ENCODE data around the gene GREB1. TPM values are rescaled to one million over a fixed set of nuclear protein-coding genes. Genes with fewer than 3 reads are reported as not detected.

GREB1 gene
- total RNA-seq, 1 experiment from 2014 or later = 0.12 TPM

DNA sequence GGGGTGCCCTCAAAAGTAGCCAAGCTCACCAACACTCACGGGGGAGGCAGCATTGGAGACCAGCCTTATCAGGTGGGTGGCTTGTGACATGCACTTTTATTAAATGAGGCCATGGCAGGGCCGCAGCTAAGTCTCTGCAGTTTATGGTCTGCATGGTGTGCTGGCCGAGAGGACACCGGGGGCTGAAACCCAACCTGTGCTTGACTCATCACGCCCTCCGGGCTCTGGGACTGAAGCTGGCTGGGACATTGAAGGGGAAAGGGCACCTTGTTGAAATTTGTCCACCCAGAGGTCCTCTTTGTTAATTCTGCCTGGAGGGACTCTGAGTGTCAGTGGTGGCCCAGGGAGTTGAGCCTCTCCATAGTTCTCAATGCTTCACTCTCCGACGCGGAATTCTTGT is 153.9 kb downstream of the GREB1 start:
- Histone ChIP-seq H3K4me3 (no peak overlapping the region; the same call in 1 of the 2 replicates), H3K36me3 (no peaks in the 10 kb centered on the region), H3K4me1 (peaks cover 4% of the 10 kb centered on the region), H3K27ac (no peak overlapping the region), H3K27me3 (no peaks in the 10 kb centered on the region), H3K9me3 (replicated peaks) (no peaks in the 10 kb centered on the region)
- no peak for DNase-seq

DNA sequence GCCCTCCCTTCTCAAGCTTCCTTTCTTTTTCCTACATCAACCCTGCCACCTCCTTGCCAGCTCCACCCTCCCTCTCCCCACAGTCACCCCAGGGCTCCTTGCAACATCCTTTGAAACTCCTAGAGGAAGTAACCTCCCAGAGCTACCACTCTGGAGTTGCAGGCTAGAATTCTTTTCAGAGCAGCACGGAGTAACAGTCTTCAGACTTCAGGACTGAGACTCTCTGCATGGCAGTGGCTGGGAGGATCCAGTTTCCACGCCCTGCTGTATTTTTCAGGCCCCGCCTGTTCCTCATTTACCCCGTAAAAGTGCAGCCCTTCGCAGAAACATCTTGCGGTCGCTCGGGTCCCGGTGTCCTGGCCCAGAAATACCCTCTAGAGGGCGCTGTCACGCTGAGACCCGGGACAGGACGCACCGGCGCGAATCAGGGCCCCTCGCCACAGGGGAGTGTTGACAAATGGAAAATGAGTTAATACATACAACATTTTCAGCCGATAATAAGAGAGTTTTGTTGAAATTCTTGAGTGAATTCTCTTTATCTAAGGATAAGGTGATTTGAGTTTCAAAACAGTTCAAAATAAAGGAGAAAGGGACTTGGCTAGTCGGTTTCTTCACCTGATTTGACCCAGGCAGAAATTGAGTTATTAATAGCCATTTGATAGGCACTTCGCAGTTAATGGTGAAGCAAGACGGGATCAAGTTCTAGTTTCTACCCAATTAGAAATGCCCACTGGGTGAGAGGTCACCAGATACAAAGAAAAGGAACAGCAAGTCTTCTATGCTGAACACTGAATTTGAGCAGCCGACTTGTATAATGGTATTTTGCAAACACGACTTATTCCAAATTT is 154.6 kb downstream of the GREB1 start:
- peak; percentile 83 to 91 for DNase-seq
- no peak overlapping the region for H3K27ac ChIP-seq

DNA sequence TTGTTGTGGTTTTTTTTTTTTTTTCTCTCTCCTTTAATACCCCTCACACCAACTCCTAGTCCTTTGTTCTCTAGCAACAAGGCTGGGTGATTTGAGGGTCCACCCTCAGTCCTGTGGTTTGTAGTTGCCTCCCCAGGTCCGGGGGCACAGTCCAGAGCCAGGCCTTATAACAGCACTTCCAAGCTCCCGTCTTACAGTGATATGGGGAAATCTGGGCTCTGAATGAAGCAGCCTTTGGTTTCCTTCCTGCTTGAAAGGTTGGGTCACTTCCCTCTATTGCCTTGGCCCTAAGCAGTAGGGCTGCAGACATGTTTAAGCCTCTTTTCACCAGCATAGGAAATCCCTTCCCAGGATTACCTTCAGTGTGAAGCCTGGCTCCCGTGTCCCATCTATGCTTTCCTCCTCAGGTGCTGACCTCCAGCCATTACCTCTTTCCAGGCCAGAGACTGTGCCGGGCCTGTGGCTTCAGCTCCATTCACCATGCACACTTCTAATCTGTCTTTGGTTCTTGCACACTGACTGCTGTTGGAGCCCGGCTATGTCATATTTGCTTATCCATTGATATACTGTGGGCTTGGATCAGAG is 157.3 kb downstream of the GREB1 start:
- Histone ChIP-seq H3K36me3 (no peaks in the 10 kb centered on the region), H3K9me3 (replicated peaks) (no peaks in the 10 kb centered on the region), H3K27me3 (no peaks in the 10 kb centered on the region), H3K4me1 (peaks cover 4% of the 10 kb centered on the region), H3K4me3 (no peak overlapping the region), H3K27ac (no peak overlapping the region)
- no peak for DNase-seq

More for the DNA sequence above, 154.6 kb downstream of the GREB1 start:
- Histone ChIP-seq H3K4me3 (peak overlapping the region; percentile 20), H3K36me3 (no peaks in the 10 kb centered on the region), H3K9me3 (replicated peaks) (no peaks in the 10 kb centered on the region), H3K4me1 (peaks cover 4% of the 10 kb centered on the region), H3K27me3 (no peaks in the 10 kb centered on the region)

Other genes with a start within 250 kb of the GREB1 start
- gene ROCK2, start 189.4 kb upstream of the GREB1 start, total RNA-seq (2014; rRNA removed; shearing (Covaris generic)) = 50.5 and 61.2 TPM in 2 replicates
- gene E2F6, start 67.9 kb upstream of the GREB1 start, total RNA-seq (2014; rRNA removed; shearing (Covaris generic)) = 32.2 and 40.9 TPM in 2 replicates
- gene NTSR2, start 136.2 kb downstream of the GREB1 start, total RNA-seq (2014; rRNA removed; shearing (Covaris generic)) = not detected in 2 replicates
- gene LPIN1, start 212.6 kb downstream of the GREB1 start, total RNA-seq (2014; rRNA removed; shearing (Covaris generic)) = 31.0 and 37.0 TPM in 2 replicates